ENCODE data around the gene TMEM184B. TPM values are rescaled to one million over a fixed set of nuclear protein-coding genes. Genes with fewer than 3 reads are reported as not detected.

The TMEM184B gene
- total RNA-seq, 1 donor from 2014 or later: 81.0 TPM

- Mint-ChIP-seq H3K9me3 (ENCODE audit: unreplicated experiment) (peaks cover 17% of the 10 kb centered on the region), H3K4me3 (ENCODE audit: unreplicated experiment) (peak within 1 kb of the TSS; percentile 96), H3K27ac (ENCODE audit: unreplicated experiment) (peak within 1 kb of the TSS; percentile 99), H3K36me3 (ENCODE audit: unreplicated experiment) (no peaks in the 10 kb centered on the region), H3K4me1 (ENCODE audit: low read depth, unreplicated experiment) (peaks cover 30% of the 10 kb centered on the region), H3K27me3 (ENCODE audit: unreplicated experiment) (peaks cover 7% of the 10 kb centered on the region)
- peak; percentile 84 for DNase-seq
- TF ChIP-seq CTCF (IDR thresholded peaks at IDR 0.05; ENCODE audit: partially characterized antibody, unreplicated experiment): no peak
Measured at GRCh38 chr22:38317122-38317994, 44.5 kb upstream of the TMEM184B start, which contains the start of gene CSNK1E. Gene CSNK1E (minus strand): TSS chr22:38317433. CDS start chr22:38314157, 3,276 bp downstream.

DNA sequence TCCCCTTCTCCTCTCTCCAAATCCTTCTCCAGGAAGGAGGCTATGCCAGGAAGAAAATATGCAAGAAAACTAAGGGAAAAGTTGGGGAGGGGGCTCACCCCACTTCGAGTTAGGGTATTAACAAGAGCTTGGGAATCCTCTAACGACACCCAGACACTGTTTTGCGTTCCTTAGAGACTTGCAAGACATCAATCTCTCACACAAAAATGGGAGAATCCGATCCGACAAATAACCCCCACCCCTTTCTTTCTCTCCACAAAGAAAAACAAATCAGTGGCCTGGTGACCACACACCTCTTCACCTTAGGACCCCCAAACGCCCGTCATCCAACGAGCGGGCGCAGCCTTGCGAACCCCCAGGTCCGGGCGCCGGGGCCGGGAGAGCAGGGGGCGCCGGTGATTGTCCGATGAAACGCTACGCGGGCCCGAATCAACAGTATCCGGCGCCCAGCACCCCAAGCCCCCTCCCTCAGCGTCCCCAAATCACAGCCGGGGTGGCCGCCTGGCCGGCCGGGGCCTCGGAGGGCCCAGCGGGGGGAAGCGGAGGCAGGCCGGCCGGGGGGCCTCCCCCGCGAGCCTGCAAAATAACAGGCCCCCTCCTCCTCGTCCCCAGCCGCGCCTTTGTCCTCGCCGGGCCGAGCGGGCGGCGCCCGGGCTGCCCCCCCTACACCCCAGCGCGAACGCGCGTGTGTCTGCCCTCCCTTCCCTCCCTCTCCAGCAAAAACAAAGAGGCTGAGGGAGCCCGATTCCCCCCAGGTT is 43.7 kb upstream of the TMEM184B start:
- H3K27ac Mint-ChIP-seq (ENCODE audit: unreplicated experiment): peak overlapping the region; percentile 99
- H3K27me3 Mint-ChIP-seq (ENCODE audit: unreplicated experiment): peaks cover 7% of the 10 kb centered on the region
- peak; percentile 59 for DNase-seq
- H3K36me3 Mint-ChIP-seq (ENCODE audit: unreplicated experiment): no peaks in the 10 kb centered on the region
- peaks cover 31% of the 10 kb centered on the region for H3K4me1 Mint-ChIP-seq (ENCODE audit: low read depth, unreplicated experiment)
- peak overlapping the region; percentile 96 for H3K4me3 Mint-ChIP-seq (ENCODE audit: unreplicated experiment)
- no peak for TF ChIP-seq CTCF (IDR thresholded peaks at IDR 0.05; ENCODE audit: partially characterized antibody, unreplicated experiment)
- peaks cover 17% of the 10 kb centered on the region for H3K9me3 Mint-ChIP-seq (ENCODE audit: unreplicated experiment)

DNA sequence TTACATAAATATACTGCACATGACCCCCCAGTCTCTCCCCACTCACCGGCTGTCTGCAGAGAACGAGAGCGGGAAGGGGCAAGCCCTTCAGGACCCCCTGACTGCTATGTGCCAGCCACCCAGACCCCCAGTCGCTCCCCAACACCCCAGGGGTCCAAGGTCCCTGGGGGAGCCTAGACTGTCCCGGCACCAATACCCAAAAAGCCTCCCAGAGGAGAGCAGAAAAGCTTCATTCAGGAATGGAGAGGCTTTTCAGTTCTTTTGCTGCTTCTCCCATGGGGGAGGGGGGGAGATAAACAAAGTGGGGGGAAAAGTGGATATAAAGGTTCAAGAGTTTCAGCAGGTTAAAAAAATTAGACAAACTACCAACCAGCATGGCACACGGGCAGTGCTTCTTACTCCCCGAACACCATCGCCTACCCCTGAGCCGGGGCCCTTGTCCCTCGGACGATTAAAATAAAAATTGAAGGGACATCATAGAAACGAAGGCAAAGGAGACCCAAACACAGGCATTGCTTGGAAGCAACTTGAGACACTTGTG is 43.1 kb upstream of the TMEM184B start:
- DNase-seq: no peak
- H3K4me1 Mint-ChIP-seq (ENCODE audit: low read depth, unreplicated experiment): peaks cover 36% of the 10 kb centered on the region
- H3K36me3 Mint-ChIP-seq (ENCODE audit: unreplicated experiment): no peaks in the 10 kb centered on the region
- H3K9me3 Mint-ChIP-seq (ENCODE audit: unreplicated experiment): peaks cover 17% of the 10 kb centered on the region
- peaks cover 9% of the 10 kb centered on the region for H3K27me3 Mint-ChIP-seq (ENCODE audit: unreplicated experiment)
- H3K4me3 Mint-ChIP-seq (ENCODE audit: unreplicated experiment): peak overlapping the region; percentile 96
- no peak for TF ChIP-seq CTCF (IDR thresholded peaks at IDR 0.05; ENCODE audit: partially characterized antibody, unreplicated experiment)
- H3K27ac Mint-ChIP-seq (ENCODE audit: unreplicated experiment): peak overlapping the region; percentile 99

DNA sequence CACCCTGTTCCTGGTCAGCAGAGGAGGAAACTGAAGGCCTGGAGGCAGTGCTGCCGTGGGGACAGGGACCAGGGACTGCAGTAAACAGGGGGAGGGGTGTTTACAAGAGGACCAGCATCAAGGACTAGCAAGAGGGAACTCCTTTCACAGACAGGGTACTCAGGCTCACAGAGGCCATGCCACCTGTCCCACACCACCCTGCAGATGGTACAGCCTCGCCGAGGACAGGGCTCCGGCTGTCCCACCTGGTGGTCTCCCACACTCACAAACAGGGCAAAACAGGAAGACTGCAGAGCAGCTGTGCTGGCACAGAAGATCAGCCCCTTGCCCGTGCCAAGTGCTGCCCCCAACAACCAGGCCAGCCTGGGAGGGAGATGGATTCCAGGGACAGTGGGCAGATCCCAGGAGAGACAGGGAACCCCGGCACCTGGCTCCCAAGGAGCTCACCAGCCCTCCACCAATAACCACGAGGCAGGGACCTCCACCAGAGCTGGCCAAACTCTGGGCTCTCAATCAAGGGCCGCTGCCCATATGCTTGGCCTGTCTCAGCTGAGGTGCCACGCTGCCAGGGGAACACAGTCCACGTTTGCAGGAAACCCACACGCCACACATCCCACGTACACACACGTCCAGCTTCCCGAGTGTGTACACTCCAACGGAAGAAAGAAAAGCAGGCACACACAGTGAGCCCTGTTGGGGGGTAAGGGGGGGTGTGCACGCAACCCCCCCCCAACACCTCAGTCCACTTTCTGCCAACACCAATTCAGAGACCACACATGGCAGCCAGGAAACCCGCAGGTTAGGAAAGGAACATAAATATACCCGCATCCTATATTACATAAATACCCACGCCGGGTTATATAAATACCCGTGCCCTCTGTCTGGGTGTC is 42.4 kb upstream of the TMEM184B start:
- H3K27me3 Mint-ChIP-seq (ENCODE audit: unreplicated experiment): peaks cover 9% of the 10 kb centered on the region
- no peaks in the 10 kb centered on the region for H3K36me3 Mint-ChIP-seq (ENCODE audit: unreplicated experiment)
- H3K4me3 Mint-ChIP-seq (ENCODE audit: unreplicated experiment): peak overlapping the region; percentile 96
- no peak for TF ChIP-seq CTCF (IDR thresholded peaks at IDR 0.05; ENCODE audit: partially characterized antibody, unreplicated experiment)
- peaks cover 40% of the 10 kb centered on the region for H3K4me1 Mint-ChIP-seq (ENCODE audit: low read depth, unreplicated experiment)
- peak overlapping the region; percentile 99 for H3K27ac Mint-ChIP-seq (ENCODE audit: unreplicated experiment)
- H3K9me3 Mint-ChIP-seq (ENCODE audit: unreplicated experiment): peaks cover 17% of the 10 kb centered on the region
- no peak for DNase-seq

Measured in glutamatergic neuron (in vitro differentiated cells).